ENCODE results near the gene HDAC4.

HDAC4 gene

DNA sequence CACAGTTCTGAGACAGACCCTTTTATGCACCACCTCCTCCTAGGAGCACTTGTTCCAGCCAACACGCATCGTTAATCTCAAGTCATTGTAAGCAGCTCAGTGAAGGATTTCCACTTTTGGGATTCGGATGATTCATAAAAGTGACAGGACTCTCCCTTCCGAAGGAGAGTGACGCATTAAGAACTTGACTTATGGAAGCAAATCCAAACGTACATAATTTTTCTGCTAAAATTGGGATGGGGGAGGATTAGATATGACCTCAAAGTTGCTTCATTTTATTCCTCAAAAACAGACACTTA is 387.2 kb downstream of the HDAC4 start:
- no peak for DNase-seq (ENCODE audit: low read depth)
- TF ChIP-seq, protein P1, sequence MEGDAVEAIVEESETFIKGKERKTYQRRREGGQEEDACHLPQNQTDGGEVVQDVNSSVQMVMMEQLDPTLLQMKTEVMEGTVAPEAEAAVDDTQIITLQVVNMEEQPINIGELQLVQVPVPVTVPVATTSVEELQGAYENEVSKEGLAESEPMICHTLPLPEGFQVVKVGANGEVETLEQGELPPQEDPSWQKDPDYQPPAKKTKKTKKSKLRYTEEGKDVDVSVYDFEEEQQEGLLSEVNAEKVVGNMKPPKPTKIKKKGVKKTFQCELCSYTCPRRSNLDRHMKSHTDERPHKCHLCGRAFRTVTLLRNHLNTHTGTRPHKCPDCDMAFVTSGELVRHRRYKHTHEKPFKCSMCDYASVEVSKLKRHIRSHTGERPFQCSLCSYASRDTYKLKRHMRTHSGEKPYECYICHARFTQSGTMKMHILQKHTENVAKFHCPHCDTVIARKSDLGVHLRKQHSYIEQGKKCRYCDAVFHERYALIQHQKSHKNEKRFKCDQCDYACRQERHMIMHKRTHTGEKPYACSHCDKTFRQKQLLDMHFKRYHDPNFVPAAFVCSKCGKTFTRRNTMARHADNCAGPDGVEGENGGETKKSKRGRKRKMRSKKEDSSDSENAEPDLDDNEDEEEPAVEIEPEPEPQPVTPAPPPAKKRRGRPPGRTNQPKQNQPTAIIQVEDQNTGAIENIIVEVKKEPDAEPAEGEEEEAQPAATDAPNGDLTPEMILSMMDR (conservative IDR thresholded peaks at IDR 0.05; ENCODE audit: low read depth, low read length), result no peak

DNA sequence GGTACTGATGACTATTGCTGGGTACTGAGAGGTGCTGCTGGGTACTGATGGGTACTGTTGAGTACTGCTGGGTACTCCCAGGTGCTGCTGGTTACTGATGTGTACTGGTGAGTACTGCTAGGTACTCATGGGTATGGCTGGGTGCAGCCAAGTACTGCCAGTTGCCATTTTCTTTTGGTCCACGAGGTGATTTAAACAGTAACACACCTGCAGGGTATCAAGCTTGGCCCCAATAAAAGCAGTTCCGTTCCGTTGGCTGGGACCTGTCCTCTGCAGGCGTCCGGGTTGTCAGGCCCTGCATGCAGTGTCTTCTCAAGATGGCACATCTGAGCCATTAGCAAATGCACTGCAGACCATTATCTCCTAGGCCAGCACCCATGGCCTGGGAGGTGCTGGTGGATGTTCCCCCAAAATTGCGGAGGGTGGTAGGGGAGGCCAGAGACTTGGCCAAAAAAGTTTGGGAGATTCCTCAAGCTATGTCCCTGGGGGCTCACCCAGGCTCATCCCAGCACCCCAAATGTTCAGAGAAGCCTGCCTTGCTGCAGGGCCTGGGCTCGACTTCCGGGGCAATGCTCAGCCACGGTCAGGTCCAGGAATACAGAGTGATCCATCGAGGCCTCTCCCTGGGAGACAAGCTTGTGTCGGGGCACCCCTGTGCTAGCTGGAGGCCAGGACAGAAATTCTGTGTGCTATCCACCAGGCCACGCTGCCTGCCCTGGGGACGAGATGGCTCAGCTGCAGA is 387.7 kb downstream of the HDAC4 start:
- DNase-seq (ENCODE audit: low read depth), result no peak
- no peak overlapping the region for H3K4me3 ChIP-seq (ENCODE audit: low read length)
- TF ChIP-seq, protein P1 (conservative IDR thresholded peaks at IDR 0.05; ENCODE audit: low read depth, low read length), result no peak

More for the DNA sequence above, 387.2 kb downstream of the HDAC4 start:
- no peak overlapping the region for H3K4me3 ChIP-seq (ENCODE audit: low read length)

DNA sequence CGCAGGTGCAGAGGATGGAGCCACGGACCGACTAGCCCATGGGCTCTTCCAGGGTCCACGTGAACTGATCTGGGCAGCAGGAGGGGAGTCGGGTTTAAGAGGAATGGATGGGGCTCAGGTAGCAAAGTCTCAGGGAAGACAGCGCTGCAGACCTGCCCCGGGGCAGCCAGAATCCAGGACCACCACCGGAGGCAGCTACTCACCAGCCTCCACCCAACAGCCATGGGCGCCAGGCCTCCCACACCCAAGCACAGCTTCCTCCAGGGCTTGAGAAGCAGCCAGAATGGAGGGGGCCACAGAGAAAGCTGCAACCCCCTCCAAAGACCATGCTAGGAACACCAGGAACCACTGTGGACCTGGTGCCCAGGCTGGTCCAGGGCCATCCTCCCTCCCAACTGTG is 388.6 kb downstream of the HDAC4 start:
- no peak for DNase-seq (ENCODE audit: low read depth)
- TF ChIP-seq, protein P1 (conservative IDR thresholded peaks at IDR 0.05; ENCODE audit: low read depth, low read length), result no peak
- H3K4me3 ChIP-seq (ENCODE audit: low read length), result no peak overlapping the region

DNA sequence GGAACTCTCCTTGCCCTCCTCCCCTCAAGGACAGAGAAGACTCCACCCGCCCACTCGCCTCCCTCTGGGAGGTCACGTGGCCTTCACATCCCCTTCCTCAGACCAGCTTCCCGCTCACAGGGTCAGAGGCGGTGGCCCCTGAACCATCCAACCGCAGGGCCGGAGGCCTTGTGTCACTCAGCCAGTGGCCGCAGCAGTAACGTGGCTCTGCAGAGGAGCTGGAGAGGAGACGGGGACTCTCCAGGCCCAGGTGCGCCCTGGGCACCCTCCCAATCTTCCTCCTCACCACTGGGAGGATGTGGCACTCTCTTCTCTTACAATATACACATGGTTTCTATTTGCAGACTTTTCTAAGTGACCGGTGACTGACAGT is 391.2 kb downstream of the HDAC4 start:
- TF ChIP-seq, protein P1 (conservative IDR thresholded peaks at IDR 0.05; ENCODE audit: low read depth, low read length), result no peak
- DNase-seq (ENCODE audit: low read depth), result no peak
- H3K4me3 ChIP-seq (ENCODE audit: low read length), result no peak overlapping the region

DNA sequence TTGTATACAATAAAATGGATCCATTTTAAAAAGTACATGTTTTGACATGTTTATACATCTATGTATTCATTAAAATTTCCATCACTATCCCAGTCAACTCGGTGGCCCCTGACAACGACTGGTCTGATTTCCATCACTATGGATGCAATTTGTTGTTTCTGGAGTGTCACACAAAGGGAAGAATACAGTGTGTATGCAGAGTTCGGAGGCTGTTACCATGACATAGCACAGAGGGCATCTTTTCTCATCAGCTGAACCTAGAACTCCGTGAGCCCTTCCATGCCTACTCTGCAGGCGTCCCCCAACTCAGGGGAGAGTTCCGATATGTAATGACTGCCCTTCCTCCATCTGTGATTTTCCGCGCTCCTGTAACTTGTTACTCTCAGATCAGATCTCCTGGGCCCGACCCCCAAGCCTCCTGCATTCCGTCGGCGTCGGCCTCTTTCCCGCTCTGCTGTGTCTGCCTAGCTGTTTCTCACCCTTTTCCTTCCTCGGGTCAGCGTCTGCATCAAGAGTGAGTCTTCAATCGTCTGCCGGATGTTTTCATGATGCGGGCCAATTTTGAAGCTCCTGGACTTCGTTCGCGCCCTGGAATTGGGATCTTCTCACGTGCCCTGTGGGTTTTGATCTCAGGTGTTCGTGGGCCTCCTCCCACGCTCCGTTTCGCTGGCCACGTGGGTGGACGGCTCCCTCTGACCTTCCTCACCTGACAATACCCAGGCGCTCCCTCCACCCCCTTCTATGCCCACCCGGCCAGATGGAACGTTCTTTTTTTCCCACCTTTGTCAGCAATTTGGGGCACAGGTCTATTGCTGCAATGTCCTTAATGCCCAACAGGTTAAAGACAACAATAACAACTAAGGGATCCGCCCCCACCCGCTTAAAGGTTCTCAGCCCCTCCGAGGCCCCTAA is 391.9 kb downstream of the HDAC4 start:
- DNase-seq (ENCODE audit: low read depth), result no peak
- H3K4me3 ChIP-seq (ENCODE audit: low read length), result no peak overlapping the region
- TF ChIP-seq, protein P1 (conservative IDR thresholded peaks at IDR 0.05; ENCODE audit: low read depth, low read length), result no peak

DNA sequence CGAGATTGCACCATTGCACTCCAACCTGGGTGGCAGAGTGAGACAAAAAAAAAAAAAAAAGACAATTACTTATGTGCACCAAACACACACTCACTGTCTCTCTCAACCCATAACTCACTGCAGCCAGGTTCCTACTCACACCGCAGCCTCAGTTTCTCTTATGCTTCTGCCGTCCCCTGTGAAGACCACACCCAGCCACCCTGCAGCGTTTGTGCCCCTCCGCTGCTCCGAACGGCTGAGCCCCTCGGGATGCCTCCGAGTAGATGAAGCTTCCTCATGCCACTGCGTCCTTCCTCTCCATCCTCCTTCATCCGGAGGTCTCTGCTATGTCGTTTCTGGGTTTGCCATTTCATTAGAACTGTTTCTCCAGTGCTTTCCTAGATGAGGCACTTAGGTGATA is 392.8 kb downstream of the HDAC4 start:
- DNase-seq (ENCODE audit: low read depth), result no peak
- H3K4me3 ChIP-seq (ENCODE audit: low read length), result no peak overlapping the region
- TF ChIP-seq, protein P1 (conservative IDR thresholded peaks at IDR 0.05; ENCODE audit: low read depth, low read length), result no peak

All from retinal pigment epithelial cell (primary cell).